KMS-11 (cell line): ENCODE results near the gene ACOT11.

ENCODE experiments used
- H2AFZ ChIP-seq: fragments of 200-600 bp; sonication (generic); 2 replicates; pipeline ENCODE4 v1.6.1; 2016; ENCODE audit warnings: antibody characterized with exemption, mixed run types, low read depth
- H3K27ac ChIP-seq: fragments of 200-600 bp; sonication (generic); 2 replicates; pipeline ENCODE4 v1.6.1; 2016; ENCODE audit warnings: mild to moderate bottlenecking, mixed run types
- H3K27me3 ChIP-seq: fragments of 200-600 bp; sonication (generic); 2 replicates; pipeline ENCODE4 v1.6.1; 2017; ENCODE audit warnings: mild to moderate bottlenecking, low read depth, mixed run types, moderate library complexity; ENCODE audit not compliant: insufficient read depth
- H3K36me3 ChIP-seq: fragments of 200-600 bp; sonication (generic); 2 replicates; pipeline ENCODE4 v1.6.1; 2017; ENCODE audit warnings: mild to moderate bottlenecking, mixed run types; ENCODE audit not compliant: insufficient read depth
- H3K4me1 ChIP-seq: fragments of 200-600 bp; sonication (generic); 2 replicates; pipeline ENCODE4 v1.6.1; 2016; ENCODE audit warnings: mild to moderate bottlenecking, low read depth, mixed run types; ENCODE audit not compliant: poor library complexity, severe bottlenecking
- H3K4me2 ChIP-seq: fragments of 200-600 bp; sonication (generic); 2 replicates; pipeline ENCODE4 v1.7.0; 2016; ENCODE audit warnings: mild to moderate bottlenecking, mixed run types
- H3K4me3 ChIP-seq: fragments of 200-600 bp; sonication (generic); IDR thresholded peaks from 2 replicates; pipeline ENCODE4 v1.6.1; 2017; ENCODE audit warnings: low read depth, low read length, mixed read lengths; ENCODE audit not compliant: insufficient read depth
- H3K79me2 ChIP-seq: fragments of 200-600 bp; sonication (generic); 2 replicates; pipeline ENCODE4 v1.6.1; 2016; ENCODE audit warnings: low read depth, mixed run types; ENCODE audit not compliant: insufficient read depth
- H3K9ac ChIP-seq: fragments of 200-600 bp; sonication (generic); 2 replicates; pipeline ENCODE4 v1.6.1; 2016; ENCODE audit warnings: mild to moderate bottlenecking, mixed run types
- H4K20me1 ChIP-seq: fragments of 200-600 bp; sonication (generic); 2 replicates; pipeline ENCODE4 v1.6.1; 2016; ENCODE audit warnings: mild to moderate bottlenecking, mixed run types; ENCODE audit not compliant: insufficient read depth
- TF ChIP-seq, protein P1 (sequence below): fragments of 200-600 bp; sonication (generic); conservative IDR thresholded peaks from 2 replicates; pipeline ENCODE4 v1.6.1; 2017; ENCODE audit warnings: low read depth, mild to moderate bottlenecking, antibody characterized with exemption, low read length, moderate library complexity, mixed read lengths

ACOT11 gene

GRCh38 chr1:54607821-54608565 is 60.0 kb downstream of the ACOT11 start:
- H3K4me1 ChIP-seq, result no peaks in the 10 kb centered on the region
- no peak overlapping the region for H3K4me3 ChIP-seq
- H2AFZ ChIP-seq, result no peak overlapping the region
- H3K27me3 ChIP-seq, result no peaks in the 10 kb centered on the region
- H3K36me3 ChIP-seq, result no peaks in the 10 kb centered on the region
- H3K27ac ChIP-seq, result no peak overlapping the region
- H3K4me2 ChIP-seq, result no peak overlapping the region
- H3K79me2 ChIP-seq, result no peaks in the 10 kb centered on the region
- no peak overlapping the region for H3K9ac ChIP-seq
- H4K20me1 ChIP-seq, result no peaks in the 10 kb centered on the region
- TF ChIP-seq, protein P1, sequence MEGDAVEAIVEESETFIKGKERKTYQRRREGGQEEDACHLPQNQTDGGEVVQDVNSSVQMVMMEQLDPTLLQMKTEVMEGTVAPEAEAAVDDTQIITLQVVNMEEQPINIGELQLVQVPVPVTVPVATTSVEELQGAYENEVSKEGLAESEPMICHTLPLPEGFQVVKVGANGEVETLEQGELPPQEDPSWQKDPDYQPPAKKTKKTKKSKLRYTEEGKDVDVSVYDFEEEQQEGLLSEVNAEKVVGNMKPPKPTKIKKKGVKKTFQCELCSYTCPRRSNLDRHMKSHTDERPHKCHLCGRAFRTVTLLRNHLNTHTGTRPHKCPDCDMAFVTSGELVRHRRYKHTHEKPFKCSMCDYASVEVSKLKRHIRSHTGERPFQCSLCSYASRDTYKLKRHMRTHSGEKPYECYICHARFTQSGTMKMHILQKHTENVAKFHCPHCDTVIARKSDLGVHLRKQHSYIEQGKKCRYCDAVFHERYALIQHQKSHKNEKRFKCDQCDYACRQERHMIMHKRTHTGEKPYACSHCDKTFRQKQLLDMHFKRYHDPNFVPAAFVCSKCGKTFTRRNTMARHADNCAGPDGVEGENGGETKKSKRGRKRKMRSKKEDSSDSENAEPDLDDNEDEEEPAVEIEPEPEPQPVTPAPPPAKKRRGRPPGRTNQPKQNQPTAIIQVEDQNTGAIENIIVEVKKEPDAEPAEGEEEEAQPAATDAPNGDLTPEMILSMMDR, result no peak

GRCh38 chr1:54608566-54609230 is 60.7 kb downstream of the ACOT11 start:
- Histone ChIP-seq H3K9ac (no peak overlapping the region), H2AFZ (no peak overlapping the region), H4K20me1 (no peaks in the 10 kb centered on the region), H3K36me3 (no peaks in the 10 kb centered on the region), H3K4me2 (no peak overlapping the region), H3K27me3 (no peaks in the 10 kb centered on the region), H3K4me3 (no peak overlapping the region), H3K4me1 (no peaks in the 10 kb centered on the region), H3K79me2 (no peaks in the 10 kb centered on the region), H3K27ac (no peak overlapping the region)
- TF ChIP-seq, protein P1, result no peak

- Histone ChIP-seq H3K4me2 (no peak overlapping the region), H3K4me1 (no peaks in the 10 kb centered on the region), H3K27me3 (no peaks in the 10 kb centered on the region)
These were observed 61.4 kb downstream of the ACOT11 start for GRCh38 chr1:54609301-54609921.

GRCh38 chr1:54610048-54610447 is 62.0 kb downstream of the ACOT11 start:
- no peak overlapping the region for H3K4me3 ChIP-seq
- H3K4me1 ChIP-seq, result no peaks in the 10 kb centered on the region
- H2AFZ ChIP-seq, result no peak overlapping the region
- no peaks in the 10 kb centered on the region for H4K20me1 ChIP-seq
- H3K27me3 ChIP-seq, result no peaks in the 10 kb centered on the region
- H3K36me3 ChIP-seq, result no peaks in the 10 kb centered on the region
- TF ChIP-seq, protein P1, result no peak
- no peak overlapping the region for H3K27ac ChIP-seq
- H3K9ac ChIP-seq, result no peak overlapping the region
- no peak overlapping the region for H3K4me2 ChIP-seq
- no peaks in the 10 kb centered on the region for H3K79me2 ChIP-seq

More at GRCh38 chr1:54609301-54609921, 61.4 kb downstream of the ACOT11 start:
- no peaks in the 10 kb centered on the region for H3K36me3 ChIP-seq
- no peak overlapping the region for H2AFZ ChIP-seq
- H3K27ac ChIP-seq, result no peak overlapping the region
- H3K79me2 ChIP-seq, result no peaks in the 10 kb centered on the region
- H3K9ac ChIP-seq, result no peak overlapping the region
- TF ChIP-seq, protein P1, result no peak
- no peaks in the 10 kb centered on the region for H4K20me1 ChIP-seq
- H3K4me3 ChIP-seq, result no peak overlapping the region
